Heart left ventricle (tissue), 16 donors: ENCODE measurements around the gene AMDHD1. TPM values are rescaled to one million over a fixed set of nuclear protein-coding genes. Genes with fewer than 3 reads are reported as not detected.

ENCODE experiments used
- ATAC-seq, 4 donors: fragments of 200-7000 bp; cut with Tn5 transposase; one replicate each; pipeline ENCODE4 v1.9.1; 2020 to 2022; ENCODE audit warnings: moderate library complexity in 4 of 4, mild to moderate bottlenecking in 3 of 4, moderate number of reproducible peaks in 1 of 4
- DNase-seq, 5 donors: peaks; one replicate each; pipeline ENCODE4 v3.0.0-alpha.2; 2020
- H3K27ac ChIP-seq, 12 donors: fragments of 200-600 bp; sonication (generic) in 4 of 12; one replicate each; pipeline versions ENCODE4 v1.5.0 to v1.8.0; 2016 to 2022; ENCODE audit warnings: mild to moderate bottlenecking in 2 of 12
- H3K27me3 ChIP-seq, 9 donors: fragments of 200-600 bp; sonication (generic) in 2 of 9; one replicate each; pipeline versions ENCODE4 v1.5.1 to v1.8.0; 2016 to 2022; ENCODE audit warnings: mild to moderate bottlenecking in 3 of 9
- H3K36me3 ChIP-seq, 9 donors: fragments of 200-600 bp; sonication (generic) in 2 of 9; one replicate each; pipeline versions ENCODE4 v1.5.0 to v1.8.0; 2018 to 2022; ENCODE audit warnings: mild to moderate bottlenecking in 2 of 9
- H3K4me1 ChIP-seq, 12 donors: fragments of 200-600 bp; sonication (generic) in 4 of 12; one replicate each; pipeline versions ENCODE4 v1.5.0 to v1.8.0; 2016 to 2022; ENCODE audit warnings: mild to moderate bottlenecking in 3 of 12
- H3K4me3 ChIP-seq, 12 donors: fragments of 200-600 bp; sonication (generic) in 4 of 12; one replicate each; pipeline versions ENCODE4 v1.5.0 to v1.8.0; 2017 to 2022; ENCODE audit warnings: mild to moderate bottlenecking in 9 of 12, moderate library complexity in 4 of 12
- H3K9me3 ChIP-seq, 12 donors: fragments of 200-600 bp; sonication (generic) in 4 of 12; one replicate each; pipeline versions ENCODE4 v1.5.0 to v1.8.0; 2016 to 2022; ENCODE audit warnings: mild to moderate bottlenecking in 1 of 12
- POLR2A ChIP-seq, 2 donors: fragments of 450-650 bp; IDR thresholded peaks; one replicate each; pipeline ENCODE4 v1.6.1; 2017; ENCODE audit warnings: antibody characterized with exemption in 2 of 2, mild to moderate bottlenecking in 2 of 2, moderate library complexity in 2 of 2
- WGBS, 4 donors: extraction: QIAGEN DNeasy Blood & Tissue Kit in 2 of 4; methylation state at CpG; one replicate each; pipeline versions ENCODE4 v1.1.5 to v1.1.7; 2013 to 2018; 5-methylcytosine and 5-hydroxymethylcytosine counted together
- intact Hi-C, 10 donors: fragments of 100-400 bp; cut with DNase I; formaldehyde crosslinking; loops; one replicate each; pipeline versions ENCODE4 v1.11.1 to v1.14.2; 2022
- polyA plus RNA-seq, 2 donors: library from polyadenylated mRNA; stranded (reverse); fragments of 200-250 nt; gene quantifications; one replicate each; pipeline ENCODE4 v1.2.3, GENCODE V29; 2013
- total RNA-seq, 9 donors: library from RNA; depleted of rRNA in 2 of 9; stranded (reverse); fragments of >200 nt in 2 of 9; fragmentation: NEBNext Ultra II Directional in 3 of 9; extraction: Animal tissue kit (Norgen Biotek cat#: 25700) in 3 of 9; gene quantifications; one replicate each; pipeline versions ENCODE4 v1.1.0 to v1.2.4, GENCODE V29; 2016 to 2023
- TF ChIP-seq, protein P1 (sequence below), 12 donors: fragments of 200-600 bp; sonication (generic) in 4 of 12; IDR thresholded peaks; one replicate each; pipeline versions ENCODE4 v1.5.0 to v1.8.0; 2018 to 2022; ENCODE audit warnings: antibody characterized with exemption in 12 of 12, mild to moderate bottlenecking in 5 of 12
- donor health status: ischemic (EF 13 %, LVEDD 7.1; RV severe dilation, severe dysfunction).
- donor health status: healthy with polysubstance abuse.
- donor health status: DM: no; HTN: yes; CAD: no.
- donor health status: DM: no; HTN: no; CAD: no.
- donor health status: ischemic (EF 25% LVEDD 6.9; RV normal size, moderate dysfunction).
- donor health status: ischemic (EF 25% LVEDD 5.7; RV mildly dilated, moderate dysfunction).
- donor health status: healthy.
- donor health status: DM: yes; HTN: yes; CAD: no.
- donor health status: ischemic (EF 35%, LVEDD 5.7; RV mildly dilated, moderate dysfunction).
- donor health status: nonischemic (EF 11% LVEDD 7.7; RV severe dilation, severe dysfunction).
- donor health status: DM: yes; HTN: yes; CAD: no.
- donor health status: PGD.
- donor health status: ischemic (EF 29% LVEDD 5.4; RV normal size, mild dysfunction).
- donor health status: nonischemic (EF 23%, LVEDD 6.1; RV moderate dilation, normal function).

AMDHD1 gene
- total and polyA plus RNA-seq, 11 donors, result 0.20 to 1.1 (median 0.55) TPM

GRCh38 chr12:95989504-95990123 lies 46.5 kb downstream of the AMDHD1 start:
- Histone ChIP-seq H3K27me3 (no peaks in the 10 kb centered on the region), H3K27ac (no peak overlapping the region), H3K4me1 (no peaks in the 10 kb centered on the region), H3K9me3 (no peaks in the 10 kb centered on the region), H3K36me3 (no peaks in the 10 kb centered on the region), H3K4me3 (no peak overlapping the region)
- ATAC-seq (no peak), DNase-seq (no peak)
- 54 to 65% (median 60%) methylated on average over 4 of the region's 4 CpGs for WGBS, 4 donors
- intact Hi-C loops, result loop anchor here in 6 of 10 donors (5.0 to 10.0 kb wide), 3 partner anchors 162 to 405 kb away; no protein-coding TSS in a partner anchor
- no peak for TF ChIP-seq POLR2A (IDR thresholded peaks at IDR 0.05)
- TF ChIP-seq, protein P1, sequence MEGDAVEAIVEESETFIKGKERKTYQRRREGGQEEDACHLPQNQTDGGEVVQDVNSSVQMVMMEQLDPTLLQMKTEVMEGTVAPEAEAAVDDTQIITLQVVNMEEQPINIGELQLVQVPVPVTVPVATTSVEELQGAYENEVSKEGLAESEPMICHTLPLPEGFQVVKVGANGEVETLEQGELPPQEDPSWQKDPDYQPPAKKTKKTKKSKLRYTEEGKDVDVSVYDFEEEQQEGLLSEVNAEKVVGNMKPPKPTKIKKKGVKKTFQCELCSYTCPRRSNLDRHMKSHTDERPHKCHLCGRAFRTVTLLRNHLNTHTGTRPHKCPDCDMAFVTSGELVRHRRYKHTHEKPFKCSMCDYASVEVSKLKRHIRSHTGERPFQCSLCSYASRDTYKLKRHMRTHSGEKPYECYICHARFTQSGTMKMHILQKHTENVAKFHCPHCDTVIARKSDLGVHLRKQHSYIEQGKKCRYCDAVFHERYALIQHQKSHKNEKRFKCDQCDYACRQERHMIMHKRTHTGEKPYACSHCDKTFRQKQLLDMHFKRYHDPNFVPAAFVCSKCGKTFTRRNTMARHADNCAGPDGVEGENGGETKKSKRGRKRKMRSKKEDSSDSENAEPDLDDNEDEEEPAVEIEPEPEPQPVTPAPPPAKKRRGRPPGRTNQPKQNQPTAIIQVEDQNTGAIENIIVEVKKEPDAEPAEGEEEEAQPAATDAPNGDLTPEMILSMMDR (IDR thresholded peaks at IDR 0.05), result no peak

DNA sequence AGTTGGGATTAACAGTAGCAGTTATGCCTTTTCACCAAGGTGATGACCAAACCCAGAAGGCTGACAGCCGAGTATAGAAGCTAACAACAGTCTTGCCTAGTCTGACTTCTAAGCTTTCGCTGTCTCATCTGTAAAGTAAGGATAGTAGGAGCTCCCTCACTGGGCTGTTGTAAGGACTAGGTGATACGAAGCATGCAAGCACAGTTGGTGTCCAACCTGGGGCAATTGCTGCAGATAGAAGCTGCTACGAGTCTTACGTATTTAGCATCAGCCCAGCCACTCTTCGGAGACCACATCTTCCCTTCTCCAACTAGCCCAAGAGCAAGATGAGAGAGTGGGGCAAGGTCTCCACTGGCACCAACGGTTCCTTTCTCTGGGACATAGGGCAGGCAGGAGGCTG lies 47.0 kb downstream of the AMDHD1 start:
- intact Hi-C loops, result loop anchor here in 6 of 10 donors (5.0 to 10.0 kb wide), 3 partner anchors 163 to 405 kb away; no protein-coding TSS in a partner anchor
- ATAC-seq, result no peak
- DNase-seq, result no peak
- Histone ChIP-seq H3K4me1 (no peaks in the 10 kb centered on the region), H3K27me3 (no peaks in the 10 kb centered on the region), H3K27ac (no peak overlapping the region), H3K9me3 (no peaks in the 10 kb centered on the region), H3K4me3 (no peak overlapping the region), H3K36me3 (no peaks in the 10 kb centered on the region)
- no peak for TF ChIP-seq POLR2A (IDR thresholded peaks at IDR 0.05)
- WGBS, 4 donors, result 66 to 75% (median 72%) methylated on average over 7 of the region's 7 CpGs

GRCh38 chr12:95993907-95994306 lies 50.8 kb downstream of the AMDHD1 start:
- H3K27me3 ChIP-seq, result no peaks in the 10 kb centered on the region
- no peak for ATAC-seq
- TF ChIP-seq POLR2A (IDR thresholded peaks at IDR 0.05), result no peak
- TF ChIP-seq, protein P1 (IDR thresholded peaks at IDR 0.05), result no peak
- no peak for DNase-seq
- peaks cover 0 to 2% (median 0%) of the 10 kb centered on the region in 12 donors for H3K4me1 ChIP-seq
- no peak overlapping the region for H3K27ac ChIP-seq
- H3K9me3 ChIP-seq, result no peaks in the 10 kb centered on the region
- intact Hi-C loops, result loop anchor here in 6 of 10 donors (5.0 to 10.0 kb wide), 3 partner anchors 167 to 409 kb away; no protein-coding TSS in a partner anchor
- no peaks in the 10 kb centered on the region for H3K36me3 ChIP-seq
- 90 to 93% (median 93%) methylated on average over 7 of the region's 7 CpGs for WGBS, 4 donors
- no peak overlapping the region for H3K4me3 ChIP-seq

- no peak for DNase-seq
- WGBS, 4 donors, result 82 to 88% (median 87%) methylated on average over 5 of the region's 5 CpGs
Observed at GRCh38 chr12:95994476-95994875, 51.3 kb downstream of the AMDHD1 start.

More at GRCh38 chr12:95994476-95994875, 51.3 kb downstream of the AMDHD1 start:
- no peaks in the 10 kb centered on the region for H3K27me3 ChIP-seq
- TF ChIP-seq POLR2A (IDR thresholded peaks at IDR 0.05), result no peak
- TF ChIP-seq, protein P1 (IDR thresholded peaks at IDR 0.05), result no peak
- H3K27ac ChIP-seq, result no peak overlapping the region
- H3K9me3 ChIP-seq, result no peaks in the 10 kb centered on the region
- H3K4me1 ChIP-seq, result peaks cover 0 to 4% (median 0%) of the 10 kb centered on the region in 12 donors
- no peaks in the 10 kb centered on the region for H3K36me3 ChIP-seq
- intact Hi-C loops, result loop anchor here in 6 of 10 donors (5.0 to 10.0 kb wide), 3 partner anchors 167 to 410 kb away; no protein-coding TSS in a partner anchor
- H3K4me3 ChIP-seq, result no peak overlapping the region
- ATAC-seq, result no peak
